HG03045 (cell line): Measurements from ENCODE around the gene CPT1C.
"Not testable (repeated sequence)": the region's sequence is repeated elsewhere in the genome, so short reads cannot be mapped to it uniquely, and the experiment has no call there.

Source experiments
- ATAC-seq: cut with Tn5 transposase; IDR thresholded peaks from one replicate; pipeline ENCODE4 v1.9.1; 2021; ENCODE audit warnings: mild to moderate bottlenecking, moderate library complexity; ENCODE audit not compliant: unreplicated experiment

Gene CPT1C

DNA sequence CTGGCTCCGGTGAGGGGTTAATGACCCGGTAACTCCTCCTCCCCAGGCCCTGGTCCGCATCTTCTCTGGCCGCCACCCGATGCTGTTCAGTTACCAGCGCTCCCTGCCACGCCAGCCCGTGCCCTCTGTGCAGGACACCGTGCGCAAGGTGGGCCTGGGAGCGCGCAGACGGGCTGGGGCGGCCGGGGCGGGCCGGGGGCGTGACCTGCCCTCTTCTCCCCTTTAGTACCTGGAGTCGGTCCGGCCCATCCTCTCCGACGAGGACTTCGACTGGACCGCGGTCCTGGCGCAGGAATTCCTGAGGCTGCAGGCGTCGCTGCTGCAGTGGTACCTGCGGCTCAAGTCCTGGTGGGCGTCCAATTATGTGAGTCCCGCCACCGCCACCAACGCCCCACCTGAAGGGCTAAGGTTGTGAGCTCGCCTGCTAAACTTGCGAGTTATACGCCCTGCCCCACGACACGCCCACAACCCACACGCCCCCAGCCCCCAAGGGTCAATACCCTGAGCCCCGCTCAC is 10.4 kb downstream of the CPT1C start:
- ATAC-seq = no peak

DNA sequence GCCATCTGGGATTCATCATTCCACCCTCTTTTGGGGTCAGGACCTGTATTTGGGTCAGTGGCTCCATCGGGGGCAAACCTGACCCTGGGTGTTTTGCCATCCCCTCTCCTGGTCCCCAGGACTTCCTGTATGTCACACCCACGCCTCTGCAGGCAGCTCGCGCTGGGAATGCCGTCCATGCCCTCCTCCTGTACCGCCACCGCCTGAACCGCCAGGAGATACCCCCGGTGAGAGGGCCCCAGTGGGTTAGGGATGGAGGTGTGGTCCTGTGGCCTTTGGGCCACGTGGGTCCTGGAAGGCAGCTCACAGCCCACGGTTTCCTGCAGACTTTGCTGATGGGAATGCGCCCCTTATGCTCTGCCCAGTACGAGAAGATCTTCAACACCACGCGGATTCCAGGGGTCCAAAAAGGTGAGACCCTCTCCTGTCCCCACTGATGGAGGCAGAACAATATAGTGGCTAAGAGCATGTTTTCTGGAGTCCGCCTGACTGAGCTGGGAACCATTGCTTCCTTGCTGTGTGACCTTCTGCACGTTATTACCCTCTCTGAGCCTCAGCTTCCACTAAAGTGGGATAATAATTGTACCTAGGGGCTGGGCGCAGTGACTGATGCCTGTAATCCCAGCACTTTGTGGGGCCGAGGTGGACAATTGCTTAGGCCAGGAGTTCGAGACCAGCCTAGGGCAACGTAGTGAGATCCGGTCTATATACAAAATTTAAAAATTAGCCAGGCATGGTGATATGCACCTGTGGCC is 14.1 kb downstream of the CPT1C start:
- no peak for ATAC-seq

DNA sequence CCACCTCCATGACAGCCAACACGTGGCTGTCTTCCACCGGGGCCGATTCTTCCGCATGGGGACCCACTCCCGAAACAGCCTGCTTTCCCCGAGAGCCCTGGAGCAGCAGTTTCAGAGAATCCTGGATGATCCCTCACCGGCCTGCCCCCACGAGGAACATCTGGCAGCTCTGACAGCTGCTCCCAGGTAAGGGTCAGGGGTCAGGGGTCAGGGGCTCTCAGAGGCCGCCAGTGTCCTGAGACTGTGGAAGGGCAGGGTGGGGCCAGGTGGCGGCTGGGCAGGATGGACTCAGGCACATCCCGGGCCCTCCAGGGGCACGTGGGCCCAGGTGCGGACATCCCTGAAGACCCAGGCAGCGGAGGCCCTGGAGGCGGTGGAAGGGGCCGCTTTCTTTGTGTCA is 15.0 kb downstream of the CPT1C start:
- ATAC-seq = no peak

DNA sequence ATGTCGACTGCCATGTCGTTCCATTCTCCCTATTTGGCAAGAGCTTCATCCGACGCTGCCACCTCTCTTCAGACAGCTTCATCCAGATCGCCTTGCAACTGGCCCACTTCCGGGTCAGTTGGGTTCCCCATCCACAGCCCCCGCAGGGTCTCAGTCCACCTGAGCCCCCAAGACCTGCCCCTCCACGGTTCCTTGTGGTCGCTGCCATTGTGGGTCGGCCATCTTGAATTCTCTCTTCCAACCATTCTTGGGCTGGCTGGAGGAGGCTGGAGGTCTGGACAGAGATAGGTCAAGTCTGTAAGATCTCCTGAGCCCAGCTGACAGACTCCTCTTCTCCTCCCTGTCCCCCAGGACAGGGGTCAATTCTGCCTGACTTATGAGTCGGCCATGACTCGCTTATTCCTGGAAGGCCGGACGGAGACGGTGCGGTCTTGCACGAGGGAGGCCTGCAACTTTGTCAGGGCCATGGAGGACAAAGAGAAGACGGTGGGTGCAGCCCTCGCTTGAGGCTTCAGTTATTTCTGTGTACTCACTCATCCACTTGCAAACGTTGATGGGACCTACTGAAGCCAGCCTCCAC is 19.5 kb downstream of the CPT1C start:
- ATAC-seq = no peak

DNA sequence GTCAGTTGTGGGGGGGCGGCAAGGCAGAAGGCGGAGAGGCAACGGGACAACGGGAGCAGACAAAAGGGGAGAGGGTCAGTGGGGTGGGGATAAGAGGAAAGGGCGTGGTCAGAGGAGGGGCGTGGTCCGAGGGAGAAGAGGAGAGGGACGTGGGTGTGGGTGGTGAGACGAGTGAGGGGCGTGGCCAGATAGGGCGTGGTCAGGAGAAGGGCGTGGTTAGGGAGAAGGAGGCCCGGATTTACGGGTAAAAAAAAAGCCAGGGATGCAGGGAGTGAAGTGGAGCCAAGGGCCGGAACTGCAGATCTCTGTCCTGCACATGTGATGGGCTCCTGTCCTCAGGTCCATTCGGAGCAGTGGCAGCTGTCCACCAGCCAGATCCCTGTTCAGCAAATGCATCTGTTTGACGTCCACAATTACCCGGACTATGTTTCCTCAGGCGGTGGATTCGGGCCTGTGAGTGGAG is 21.5 kb downstream of the CPT1C start:
- no peak for ATAC-seq

DNA sequence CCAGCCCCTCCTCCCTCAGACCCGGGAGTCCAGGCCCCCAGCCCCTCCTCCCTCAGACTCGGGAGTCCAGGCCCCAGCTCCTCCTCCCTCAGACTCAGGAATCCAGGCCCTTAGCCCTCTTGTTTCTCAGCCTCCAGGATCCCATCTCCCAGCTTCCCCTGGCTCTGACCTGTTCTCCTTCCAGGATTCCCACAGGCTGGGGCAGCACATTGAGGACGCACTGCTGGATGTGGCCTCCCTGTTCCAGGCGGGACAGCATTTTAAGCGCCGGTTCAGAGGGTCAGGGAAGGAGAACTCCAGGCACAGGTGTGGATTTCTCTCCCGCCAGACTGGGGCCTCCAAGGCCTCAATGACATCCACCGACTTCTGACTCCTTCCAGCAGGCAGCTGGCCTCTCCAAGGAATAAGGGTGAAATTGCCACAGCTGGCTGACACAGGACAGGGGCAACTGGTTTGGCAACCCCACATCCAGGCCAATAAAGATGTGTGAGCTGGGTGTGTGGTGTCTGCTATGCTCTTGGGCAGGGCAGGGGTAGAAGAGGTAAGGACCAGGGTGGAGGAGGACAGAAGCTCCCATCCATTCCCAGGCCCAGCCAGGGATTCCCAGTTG is 22.4 kb downstream of the CPT1C start:
- ATAC-seq = no peak

DNA sequence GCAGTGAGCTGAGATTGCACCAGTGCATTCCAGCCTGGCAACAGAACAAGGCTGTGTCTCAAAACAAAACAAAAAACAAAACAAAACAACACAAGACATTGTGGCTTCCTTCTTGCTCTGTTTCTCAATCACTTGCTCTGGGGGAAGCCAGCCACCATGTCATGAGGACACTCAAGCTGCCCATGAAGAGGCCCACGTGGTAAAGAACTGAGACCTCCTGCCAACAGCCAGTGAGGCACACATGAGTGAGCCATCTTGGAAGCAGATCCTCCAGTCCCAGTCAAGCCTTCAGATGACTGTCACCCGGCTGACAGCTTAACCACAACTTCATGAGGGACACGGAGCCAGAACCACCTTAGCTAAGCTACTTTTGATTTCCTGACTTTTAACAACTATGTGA is 25.2 kb downstream of the CPT1C start:
- ATAC-seq = no peak

DNA sequence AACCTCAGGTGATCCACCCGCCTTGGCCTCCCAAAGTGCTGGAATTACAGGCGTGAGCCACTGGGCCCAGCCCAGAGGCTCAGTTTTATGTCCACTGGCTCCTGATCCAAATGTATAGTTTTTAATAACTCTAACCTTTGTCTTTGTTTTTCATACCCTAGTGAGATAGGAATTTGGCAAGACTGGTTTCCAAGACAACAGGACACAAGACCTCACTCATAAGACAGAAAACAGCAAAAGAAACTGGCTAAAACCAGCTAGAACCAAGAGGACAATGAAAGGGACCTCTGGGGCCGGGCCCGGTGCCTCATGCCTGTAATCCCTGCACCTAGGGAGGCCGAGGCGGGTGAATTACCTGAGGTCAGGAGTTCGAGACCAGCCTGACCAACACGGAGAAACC is 27.6 kb downstream of the CPT1C start:
- no peak for ATAC-seq

DNA sequence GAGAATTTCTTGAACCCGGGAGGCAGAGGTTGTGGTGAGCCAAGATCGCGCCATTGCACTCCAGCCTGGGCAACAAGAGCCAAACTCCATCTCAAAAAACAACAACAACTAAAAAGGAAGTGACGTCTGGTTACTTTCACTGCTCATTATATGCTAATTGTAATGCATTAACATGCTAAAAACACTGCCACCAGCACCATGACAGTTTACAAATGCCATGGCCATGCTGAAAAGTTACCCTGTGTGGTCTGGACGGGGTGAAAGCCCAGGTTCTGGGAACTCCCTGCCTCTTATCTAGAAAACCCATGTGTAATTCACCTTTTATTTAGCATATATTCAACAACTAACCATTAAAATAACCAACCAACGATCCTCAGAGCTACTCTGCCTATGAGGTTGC is 28.1 kb downstream of the CPT1C start:
- ATAC-seq = no peak

DNA sequence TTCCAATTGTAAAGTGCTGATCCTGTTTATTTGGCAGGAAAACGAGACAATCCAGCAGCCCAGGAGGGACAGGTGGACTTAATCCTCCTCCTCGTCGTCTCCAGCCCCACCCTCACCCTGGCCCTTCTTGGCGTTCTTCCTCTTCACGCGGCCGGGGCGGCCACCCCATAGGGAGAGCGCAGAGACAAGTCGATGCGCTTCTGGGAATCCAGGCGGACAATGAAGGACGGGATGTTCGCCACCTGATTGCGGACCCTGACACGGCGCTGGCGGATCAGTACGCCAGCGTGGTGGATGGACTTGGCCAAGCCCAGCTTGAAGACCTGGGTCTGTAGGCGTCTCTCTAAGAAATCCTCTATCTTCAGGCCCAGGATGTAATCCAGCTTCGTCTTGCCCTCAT is 28.5 kb downstream of the CPT1C start:
- ATAC-seq = not testable (repeated sequence)

DNA sequence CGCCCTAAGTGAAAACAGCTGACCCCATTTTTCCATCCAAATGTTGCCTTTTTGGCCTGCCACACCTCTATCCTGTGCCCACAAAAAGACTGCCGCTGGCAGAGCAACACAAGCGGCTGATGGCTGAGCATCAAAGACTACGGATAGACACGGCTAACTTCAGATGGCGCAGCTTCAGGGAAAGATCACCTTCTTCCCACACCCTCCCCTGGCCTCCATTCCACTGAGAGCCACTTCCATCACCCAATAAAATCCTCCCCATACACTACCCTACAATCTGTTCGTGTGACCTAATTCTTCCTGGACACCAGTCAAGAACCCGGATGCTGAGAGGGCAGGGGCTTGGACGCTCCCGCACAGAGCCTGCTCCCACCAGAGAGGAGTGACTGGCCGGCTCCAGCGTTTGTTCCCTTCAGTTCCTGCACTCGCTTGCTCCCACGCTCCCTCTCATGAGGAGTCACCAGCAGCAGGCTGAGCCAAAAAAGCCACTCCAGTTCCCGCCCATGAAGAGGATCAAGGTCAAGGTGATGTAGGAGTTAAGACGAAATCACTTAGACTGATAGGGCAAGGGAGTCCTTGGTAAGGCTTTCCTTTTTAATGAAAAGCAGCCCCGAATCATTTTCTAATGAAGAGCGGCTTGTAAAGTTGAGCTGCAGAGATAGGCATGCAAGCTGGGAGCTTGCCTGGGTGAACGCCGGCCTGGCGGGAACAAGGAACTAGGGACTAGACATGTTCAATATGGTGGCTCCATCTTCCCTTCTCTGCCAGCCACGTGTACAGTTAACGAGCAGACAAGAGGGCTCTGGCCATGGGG is 36.5 kb downstream of the CPT1C start:
- no peak for ATAC-seq

DNA sequence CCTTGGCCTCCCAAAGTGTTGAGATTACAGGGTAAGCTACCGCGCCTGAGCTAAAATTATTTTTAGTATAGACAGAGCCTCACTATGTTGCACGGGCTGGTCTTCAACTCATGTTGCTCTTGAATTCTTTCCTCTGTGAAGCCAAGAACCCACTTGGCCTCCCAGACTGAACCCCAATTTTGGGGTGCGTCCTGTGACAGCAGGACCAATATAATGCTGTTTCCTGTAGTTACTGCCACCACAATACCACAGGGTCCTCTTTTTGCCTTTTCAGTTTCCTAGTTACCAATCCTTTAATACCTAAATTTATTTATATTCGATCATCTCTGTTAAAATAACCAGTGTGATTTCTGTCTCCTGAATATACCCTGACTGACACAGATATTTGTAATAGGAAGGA is 39.2 kb downstream of the CPT1C start:
- no peak for ATAC-seq

DNA sequence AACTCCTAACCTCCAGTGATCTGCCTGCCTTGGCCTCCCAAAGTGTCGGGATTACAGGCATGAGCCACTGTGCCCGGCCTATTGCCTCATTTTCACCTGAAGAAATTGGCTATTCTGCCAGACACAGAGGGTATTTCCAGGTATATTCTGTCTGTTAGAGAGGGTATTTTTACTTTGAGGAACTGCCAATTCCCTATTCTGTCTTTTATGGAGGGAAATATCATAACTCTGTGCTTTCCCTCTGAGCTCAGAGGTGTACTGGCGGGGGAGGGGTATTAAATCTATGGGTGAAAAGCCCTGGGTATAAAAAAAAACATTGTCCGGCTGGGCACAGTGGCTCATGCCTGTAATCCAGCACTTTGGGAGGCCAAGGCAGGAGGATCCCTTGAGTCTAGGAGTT is 47.4 kb downstream of the CPT1C start:
- ATAC-seq = no peak

DNA sequence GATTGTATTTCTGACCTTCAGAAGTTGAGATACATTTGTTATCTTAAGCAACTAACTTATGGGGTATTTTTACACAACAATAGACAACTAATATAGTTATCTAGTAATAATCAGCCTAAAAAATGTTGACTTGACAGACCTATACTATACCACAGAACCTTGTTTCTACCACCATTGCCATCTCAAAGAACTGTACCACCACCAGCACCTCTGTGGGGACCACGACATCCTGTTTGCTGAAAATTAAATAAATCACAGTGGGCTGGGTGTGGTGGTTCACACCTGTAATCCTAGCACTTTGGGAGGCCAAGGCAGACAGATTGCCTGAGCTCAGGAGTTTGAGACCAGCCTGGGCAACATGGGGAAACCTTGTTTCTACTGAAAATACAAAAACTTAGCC is 48.2 kb downstream of the CPT1C start:
- ATAC-seq = no peak

DNA sequence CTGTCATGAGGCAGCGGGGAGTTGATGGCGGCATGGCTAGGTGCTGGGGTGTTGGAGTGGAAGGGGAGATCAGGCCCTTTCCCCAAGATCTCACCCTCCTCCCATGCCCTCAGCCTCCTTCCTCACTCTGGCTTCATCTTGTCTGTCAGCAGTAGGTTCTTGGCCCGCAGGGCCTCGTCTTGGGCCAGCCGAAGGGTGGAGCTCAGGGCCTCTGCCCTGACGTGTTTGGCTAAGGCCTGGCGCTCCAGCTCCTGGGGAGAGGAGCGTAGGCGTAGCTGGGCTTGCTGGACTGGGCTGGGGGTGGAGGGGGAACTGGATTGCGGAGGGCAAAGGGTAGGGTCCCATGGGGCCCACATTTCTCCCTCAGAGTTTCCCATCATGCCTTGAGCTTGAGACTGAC is 49.0 kb downstream of the CPT1C start:
- ATAC-seq = no peak

DNA sequence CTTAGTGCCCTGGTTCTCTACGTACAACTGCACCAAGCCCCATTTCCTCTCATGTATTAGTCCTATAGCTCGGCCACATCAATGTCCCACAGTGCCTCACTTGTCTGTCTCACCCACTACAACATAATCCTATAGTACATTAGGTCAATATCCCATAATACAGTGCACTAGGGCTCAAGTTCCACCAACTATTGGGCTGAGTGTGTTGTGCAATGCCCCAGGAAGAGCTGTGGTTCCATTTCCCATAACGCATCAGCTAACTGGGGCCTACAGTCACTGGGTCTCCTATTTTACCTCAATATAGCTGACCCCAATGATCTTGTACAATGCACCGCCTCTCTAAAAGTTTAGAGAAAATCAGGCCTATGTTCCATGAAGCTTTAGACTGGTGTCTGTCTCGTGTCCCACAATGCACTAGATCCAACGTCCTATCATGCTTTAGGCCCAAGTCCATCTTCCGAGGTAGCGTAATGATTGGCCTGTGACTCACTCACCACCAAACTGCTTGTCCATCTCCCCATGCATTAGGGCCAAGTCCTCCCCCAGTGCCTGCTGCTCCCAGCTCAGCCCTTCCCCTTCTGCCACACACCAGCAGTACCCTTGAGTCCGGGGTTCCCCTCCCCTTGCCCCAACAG is 50.4 kb downstream of the CPT1C start:
- no peak for ATAC-seq

DNA sequence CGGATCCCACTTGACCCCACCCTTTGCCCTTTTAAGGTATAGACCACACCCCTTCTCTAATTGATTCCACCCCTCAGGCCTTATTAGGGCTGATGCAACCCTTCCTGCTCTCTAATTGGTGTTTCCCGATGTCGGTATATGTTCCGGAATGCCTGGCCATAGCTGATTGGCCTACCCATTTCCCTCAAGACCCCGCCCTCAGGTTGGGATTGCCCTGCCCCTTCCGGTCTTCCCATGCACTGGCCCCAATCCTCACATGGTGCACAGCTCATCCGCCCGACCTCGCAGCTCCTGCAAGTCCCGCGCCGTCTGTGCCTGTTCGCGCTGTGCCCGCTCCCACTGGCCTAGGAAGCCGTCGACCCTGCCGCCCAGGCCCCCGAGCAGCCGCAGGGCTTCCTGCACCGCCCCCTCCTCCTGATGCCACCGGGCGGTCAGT is 54.0 kb downstream of the CPT1C start:
- ATAC-seq = no peak

DNA sequence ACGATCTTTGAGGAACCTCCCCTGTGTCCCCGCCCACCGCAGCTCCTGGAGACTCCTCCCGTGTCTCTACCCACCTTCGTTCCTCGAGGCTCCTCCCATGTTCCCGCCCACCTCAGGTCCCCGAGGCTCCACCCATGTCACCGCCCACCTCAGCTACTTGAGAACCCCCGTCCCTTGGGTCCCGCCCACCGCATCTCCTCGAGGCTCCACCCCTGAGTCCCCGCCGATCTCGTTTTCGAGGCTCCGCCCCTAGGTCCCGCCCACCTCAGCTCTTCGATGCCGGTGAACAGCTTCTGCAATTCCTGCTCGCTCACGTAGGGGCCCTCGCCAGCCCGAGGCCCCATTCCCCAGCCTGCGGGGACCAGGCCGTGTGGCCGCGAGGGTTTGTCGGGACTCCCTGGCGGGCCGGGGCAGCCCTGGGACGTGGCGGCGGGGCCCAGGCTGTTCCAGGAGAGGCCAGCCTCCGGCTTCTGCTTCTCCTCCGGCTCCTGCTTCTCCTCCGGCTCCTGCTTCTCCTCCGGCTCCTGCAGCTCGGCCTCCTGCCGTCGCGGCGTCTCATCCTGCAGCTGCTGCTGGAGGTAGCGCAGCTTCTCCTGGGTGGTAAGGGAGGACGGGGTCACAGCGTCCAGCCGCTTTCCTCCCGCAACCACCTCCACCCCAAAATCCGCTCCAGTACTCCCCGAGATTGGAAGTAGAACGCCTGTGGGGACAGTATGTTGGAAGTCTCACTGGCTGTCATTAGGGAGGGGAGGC is 55.5 kb downstream of the CPT1C start:
- ATAC-seq = no peak

DNA sequence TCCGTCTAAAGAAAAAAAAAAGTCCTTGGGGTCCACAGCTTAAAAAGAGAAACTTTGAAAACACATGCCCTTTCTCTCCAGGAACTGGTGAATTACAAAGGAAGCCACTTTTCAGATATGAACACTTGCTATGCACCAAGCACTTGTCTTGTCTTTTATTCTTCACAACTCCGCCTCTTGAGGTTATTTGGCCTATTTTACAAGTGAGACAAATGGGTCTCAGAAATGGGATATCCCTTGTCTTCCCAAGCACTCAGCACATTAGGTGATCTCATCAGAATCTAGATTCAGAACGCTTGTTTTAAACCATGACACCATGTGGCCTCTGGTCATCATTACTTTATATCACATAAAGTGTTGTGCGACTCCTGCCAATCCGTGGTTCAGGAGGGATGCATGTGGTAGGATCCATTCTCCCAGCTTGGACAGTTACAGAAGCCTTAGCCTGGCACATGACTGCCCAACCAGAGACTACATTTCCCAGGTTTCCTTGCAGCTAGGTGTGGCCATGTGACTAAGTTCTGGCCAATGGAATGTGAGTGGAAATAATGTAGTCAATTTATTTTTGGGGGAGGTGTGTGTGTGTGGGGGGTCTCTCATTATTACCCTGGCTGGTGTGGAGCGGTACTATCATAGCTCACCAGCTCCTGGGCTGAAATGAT is 58.3 kb downstream of the CPT1C start:
- ATAC-seq = no peak

DNA sequence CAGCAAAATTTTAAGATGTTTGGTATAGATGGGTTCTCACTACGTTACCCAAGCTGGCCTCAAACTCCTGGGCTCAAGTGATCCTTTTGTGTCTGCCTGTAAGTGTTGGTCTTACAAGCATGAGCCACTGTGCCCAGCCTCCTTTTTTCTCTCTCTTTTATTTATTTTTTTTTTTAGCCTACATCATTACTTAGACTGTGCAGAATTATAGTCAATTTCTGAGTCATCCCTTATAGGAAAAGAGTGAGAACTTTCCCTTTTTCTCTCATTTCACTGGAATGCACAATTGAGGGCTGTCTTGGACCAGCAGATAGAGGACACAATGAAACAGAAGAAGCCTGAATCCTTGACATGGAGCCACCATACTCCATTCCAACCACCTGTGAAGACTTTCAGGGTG is 58.9 kb downstream of the CPT1C start:
- no peak for ATAC-seq
